Muscle of back (tissue), 10 donors: Measurements from ENCODE around the gene IMPDH1. TPM values are rescaled to one million over a fixed set of nuclear protein-coding genes. Genes with fewer than 3 reads are reported as not detected.

Experiments
- polyA plus RNA-seq, 10 donors: library from polyadenylated mRNA; unstranded; fragments of 120-200 nt; gene quantifications; one replicate each; pipeline ENCODE4 v1.2.1, GENCODE V29; 2013; ENCODE audit not compliant: insufficient read length in 10 of 10

Gene IMPDH1
- polyA plus RNA-seq, 10 donors = 17.3 to 25.5 (median 20.8) TPM

Other genes with a start within 250 kb of the IMPDH1 start
- under 1 TPM in 9 of 10 donors, not detected in 1; 0.04 to 0.24 (median 0.11) TPM for gene LEP, start 168.7 kb downstream of the IMPDH1 start, polyA plus RNA-seq
- gene RBM28, start 66.1 kb downstream of the IMPDH1 start, polyA plus RNA-seq = 10 to 100 TPM; 26.2 to 47.8 (median 36.6) TPM
- 10 to 100 TPM in 9 of 10 donors, 1 to 10 TPM in 1; 9.3 to 24.4 (median 17.3) TPM for gene PRRT4, start 48.3 kb downstream of the IMPDH1 start, polyA plus RNA-seq
- 10 to 100 TPM in 9 of 10 donors, 1 to 10 TPM in 1; 9.0 to 15.4 (median 12.6) TPM for gene HILPDA, start 45.9 kb upstream of the IMPDH1 start, polyA plus RNA-seq
- 10 to 100 TPM; 17.5 to 26.2 (median 22.1) TPM for gene METTL2B, start 66.8 kb upstream of the IMPDH1 start, polyA plus RNA-seq